GM18867 (cell line): Measurements from ENCODE around the gene MRPL45.

Source experiments
- ATAC-seq: cut with Tn5 transposase; IDR thresholded peaks from one replicate; pipeline ENCODE4 v1.9.1; 2021; ENCODE audit warnings: mild to moderate bottlenecking, moderate library complexity; ENCODE audit not compliant: unreplicated experiment

MRPL45 gene

DNA sequence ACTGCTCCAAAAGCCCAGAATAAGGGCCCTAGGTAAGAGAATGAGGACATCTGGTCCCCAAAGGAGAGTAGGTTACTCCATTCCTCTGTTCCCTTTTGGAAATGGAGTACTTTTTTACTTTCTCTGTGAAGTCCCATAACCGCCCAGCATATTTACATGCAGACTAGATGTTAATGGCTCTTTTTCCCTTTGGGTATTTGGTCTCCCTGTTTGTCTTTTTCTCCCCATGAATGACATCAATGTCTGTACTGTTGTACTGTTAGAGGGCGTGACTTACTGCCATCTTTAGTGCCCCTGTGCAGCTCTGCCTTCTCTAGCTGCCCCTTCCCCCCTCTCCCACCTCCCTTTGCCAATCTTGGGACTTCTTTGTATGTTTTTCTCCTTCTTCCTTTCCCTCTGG lies 27.8 kb downstream of the MRPL45 start:
- no peak for ATAC-seq

DNA sequence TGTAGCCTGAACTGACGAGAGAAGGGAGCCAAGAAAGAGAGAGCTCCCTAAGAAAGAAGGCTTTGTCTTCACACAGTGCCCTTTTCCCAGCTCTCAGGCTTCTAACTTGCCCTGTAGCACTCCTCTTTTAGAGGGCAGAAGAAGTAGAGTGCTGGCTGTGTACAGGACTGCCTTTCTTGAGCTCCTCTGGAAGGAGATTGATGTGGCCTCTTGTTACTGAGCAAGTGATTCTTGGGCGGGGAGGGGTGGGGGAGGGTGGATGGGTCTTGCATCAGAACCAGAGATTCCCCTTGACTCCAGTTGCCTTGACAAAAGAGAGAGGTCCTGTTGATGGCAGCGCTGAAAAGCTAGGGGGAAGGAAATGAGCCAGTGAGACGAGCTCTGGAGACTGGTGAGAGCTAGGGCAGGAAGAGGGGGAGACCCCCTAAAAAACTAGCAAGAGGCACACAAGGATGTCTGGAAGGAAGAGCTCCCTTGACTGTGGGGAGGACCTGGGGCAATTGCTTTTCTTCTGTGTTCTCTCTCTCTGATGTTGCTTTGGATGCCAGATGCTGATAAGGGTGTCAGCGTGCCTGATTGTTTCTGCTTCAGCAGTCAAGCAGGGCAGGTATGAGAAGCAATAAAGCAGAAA lies 28.4 kb downstream of the MRPL45 start:
- ATAC-seq: no peak

DNA sequence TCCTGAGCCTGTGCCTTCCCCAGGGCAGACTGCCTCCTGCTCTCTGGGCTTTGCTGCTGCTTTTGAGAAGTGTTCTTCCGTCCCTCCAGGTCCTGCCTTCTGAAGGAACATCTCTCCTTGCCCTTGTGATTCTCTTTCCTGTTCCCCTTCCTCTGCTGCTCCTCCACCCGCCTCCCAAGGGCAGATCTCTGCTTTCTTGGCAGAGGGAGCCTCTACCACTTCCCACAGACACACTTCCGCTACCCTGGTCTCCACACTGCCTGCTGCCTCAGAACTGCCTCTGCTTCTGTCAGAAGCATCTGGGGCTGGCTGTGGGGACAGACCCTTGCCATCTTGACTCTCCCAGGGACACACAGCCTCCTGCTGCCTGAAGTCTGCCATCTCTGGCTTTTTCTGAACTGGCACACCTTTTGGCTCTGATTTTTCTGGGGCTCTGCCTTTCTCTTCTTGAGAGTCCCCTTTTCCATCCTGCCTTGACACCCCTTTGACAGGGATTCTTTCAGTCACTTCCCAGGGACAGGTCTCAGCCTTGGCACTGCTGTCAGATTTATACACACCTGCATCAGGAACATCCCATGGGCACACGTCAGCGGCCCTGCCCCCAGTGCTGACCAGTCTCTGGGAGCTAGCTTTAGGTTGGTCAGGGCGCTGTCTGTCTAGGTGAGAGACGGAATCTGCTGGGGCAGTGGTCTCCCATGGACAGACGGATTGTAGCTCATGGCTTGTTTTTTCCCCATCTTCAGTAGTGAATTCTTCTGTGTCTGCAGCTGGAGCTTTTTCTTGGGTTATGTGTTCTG lies 30.2 kb downstream of the MRPL45 start:
- ATAC-seq: no peak

DNA sequence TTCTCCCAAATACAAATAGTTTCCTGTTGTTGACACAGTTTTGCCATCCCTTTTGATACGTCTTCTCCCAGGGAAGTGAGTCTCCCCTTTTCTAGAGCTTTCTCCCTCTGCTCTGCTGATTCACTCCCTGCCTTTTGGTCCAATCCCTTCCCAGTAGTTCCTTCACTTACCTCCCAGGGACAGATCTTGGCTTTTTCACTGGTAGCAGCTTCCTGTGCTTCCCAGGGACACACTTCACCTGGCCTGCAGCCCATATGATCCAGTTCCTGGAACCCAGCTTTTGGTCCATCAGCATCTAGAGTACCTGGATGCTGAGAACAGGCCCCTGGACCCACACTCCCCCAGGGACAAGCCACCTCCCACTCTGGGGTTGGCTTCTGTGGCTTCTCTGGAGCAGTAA lies 31.0 kb downstream of the MRPL45 start:
- ATAC-seq: no peak

DNA sequence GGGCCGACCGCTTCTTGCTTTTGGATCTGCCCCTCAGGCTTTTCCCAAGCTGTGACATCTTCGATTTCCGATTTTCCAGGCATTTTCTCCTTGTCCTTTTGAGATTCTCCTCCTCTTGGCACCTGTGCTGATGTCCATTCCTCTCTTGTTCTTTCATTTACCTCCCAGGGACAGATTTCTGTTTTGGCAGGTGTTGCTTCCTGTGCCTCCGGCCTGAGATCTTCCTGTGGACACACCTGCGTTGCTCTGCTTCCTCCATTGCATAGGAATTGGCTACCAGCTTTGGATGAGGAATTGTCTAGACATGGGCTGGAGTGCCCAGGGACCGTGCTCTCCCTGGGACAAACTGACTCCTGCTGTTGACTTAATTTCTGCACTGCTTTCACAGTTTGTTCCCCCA lies 31.7 kb downstream of the MRPL45 start:
- ATAC-seq: no peak

DNA sequence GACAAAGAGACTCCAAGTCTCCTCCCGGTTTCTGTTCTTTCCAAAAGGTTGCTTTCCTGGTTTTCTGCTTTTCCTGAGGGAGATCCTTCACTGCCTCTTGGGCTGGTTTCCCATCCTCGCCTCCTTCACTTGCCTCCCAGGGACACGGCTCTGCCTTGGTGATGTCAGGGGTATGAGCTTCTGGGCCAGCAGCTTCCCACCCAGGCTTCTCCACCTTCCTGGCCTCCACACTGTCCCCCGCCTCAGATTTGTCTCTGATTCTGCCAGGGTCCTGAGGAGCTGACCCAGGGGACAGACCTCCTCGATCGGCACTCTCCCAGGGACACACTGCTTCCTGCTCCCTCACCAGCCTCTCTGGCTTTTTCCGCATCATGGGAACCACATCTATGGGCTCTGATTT lies 32.3 kb downstream of the MRPL45 start:
- no peak for ATAC-seq

DNA sequence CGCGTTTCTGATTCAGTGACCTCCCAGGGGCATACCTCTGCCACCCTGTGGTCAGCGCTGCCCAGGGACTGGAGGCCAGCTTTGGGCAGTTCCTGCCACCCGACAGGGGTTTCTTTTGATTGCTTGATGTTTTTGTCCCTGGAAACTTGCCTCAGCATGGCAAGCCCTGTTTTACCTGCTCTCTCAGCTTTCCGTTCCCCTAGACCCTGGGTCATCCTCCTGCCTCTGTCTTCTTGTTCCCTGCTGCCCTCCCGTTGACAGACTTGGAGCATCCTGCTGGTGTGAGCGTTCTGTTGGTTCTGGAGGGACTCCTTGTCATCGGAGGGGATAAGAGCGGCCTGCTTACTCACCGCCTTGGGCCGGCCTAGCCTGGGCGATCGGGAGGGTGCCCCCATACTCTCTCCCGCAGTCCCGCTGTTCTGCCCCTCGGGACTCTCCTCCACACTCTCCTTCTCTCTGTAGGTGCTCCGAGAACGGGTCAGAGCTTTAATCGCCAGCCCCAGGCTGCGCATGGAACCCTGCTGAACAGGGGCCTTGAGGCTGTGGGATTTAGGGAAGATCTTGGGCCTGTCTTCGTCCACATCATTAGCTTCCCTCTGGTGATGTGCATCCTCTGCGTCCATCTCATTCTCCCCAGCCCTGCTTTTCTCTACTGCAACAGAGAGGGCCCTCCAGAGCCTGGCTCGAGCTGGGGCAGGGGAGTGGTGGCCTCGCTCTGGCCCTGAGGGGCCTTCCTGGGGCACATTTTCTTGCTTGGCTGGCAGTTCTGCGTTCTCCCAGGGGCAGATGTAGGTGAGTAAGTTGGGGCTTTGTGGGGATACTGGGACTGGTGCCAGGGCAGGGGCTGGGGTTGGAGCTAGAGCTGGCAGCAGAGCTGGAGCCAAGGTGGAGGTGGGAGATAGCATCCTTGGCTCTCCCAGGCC lies 33.1 kb downstream of the MRPL45 start:
- no peak for ATAC-seq

DNA sequence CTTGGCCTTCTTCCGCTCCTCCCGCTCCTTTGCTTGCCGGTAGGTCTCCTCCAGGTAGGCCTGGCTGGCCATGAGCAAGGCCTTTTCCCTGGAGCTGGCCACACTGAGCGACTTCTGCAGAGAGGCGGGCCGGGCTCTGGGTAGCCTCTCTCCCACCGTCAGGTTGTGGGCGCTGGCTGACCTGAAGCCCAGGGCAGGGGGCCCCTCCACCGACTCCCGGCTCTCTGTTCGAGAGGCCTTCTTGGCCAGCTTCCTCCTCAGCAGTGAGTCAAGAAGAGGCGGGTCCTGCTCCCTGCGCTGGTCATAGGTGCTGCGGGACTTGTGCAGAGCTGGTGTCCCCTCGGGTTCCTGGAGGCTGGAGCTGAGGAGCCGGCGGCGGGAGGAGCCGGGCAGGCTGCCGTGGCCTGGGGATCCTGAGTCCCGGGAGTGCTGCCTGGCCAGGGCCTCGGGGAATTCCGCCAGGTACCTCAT lies 34.0 kb downstream of the MRPL45 start:
- ATAC-seq: no peak

DNA sequence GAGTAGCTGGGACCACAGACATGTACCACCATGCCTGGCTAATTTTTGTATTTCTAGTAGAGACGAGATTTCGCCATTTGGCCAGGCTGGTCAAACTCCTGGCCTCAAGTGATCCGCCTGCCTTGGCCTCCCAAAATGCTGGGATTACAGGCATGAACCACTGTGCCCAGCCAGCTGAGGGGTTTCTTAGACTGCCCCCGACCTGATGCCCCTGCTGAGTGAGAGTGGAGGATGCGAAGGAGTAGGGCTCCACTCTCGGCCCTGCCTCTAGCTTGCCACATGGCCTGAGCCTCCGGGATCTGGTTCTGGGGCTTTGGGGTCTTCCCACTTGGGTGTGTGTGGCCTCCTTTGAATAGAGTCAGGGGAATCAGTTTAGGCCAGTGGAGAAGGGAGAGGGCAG lies 35.8 kb downstream of the MRPL45 start:
- ATAC-seq: no peak

DNA sequence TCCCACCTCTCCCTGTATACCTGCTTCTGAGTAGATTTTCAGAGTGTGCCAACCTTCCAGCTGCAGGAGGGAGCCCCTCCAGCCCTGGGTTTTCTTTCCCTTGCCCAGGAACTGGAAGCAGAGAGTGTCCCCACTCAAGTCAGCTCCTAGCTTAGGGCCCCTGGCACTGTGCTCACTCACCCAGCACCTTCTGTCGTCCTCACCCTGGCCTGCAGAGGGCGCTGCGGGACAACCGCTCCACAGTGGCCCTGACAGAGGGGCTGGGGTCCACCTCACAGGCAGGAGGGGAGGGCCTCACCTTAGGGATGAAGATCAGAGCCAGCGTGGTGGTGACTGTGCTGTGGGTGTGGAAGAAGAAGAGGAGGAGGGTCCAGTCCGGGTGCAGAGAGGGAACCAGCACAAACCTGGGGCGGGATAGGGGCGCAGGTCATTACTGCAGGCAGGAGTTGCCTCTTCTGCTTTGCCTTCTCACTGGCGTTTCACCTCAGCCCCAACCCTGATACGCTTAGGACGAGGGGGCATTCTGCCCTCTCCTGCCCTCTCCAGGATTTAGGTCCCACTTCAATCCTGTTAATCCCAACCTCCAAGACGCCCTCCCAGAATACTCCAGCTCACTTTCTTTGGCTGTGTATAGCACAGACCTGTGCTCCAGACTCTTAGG lies 36.8 kb downstream of the MRPL45 start:
- no peak for ATAC-seq

DNA sequence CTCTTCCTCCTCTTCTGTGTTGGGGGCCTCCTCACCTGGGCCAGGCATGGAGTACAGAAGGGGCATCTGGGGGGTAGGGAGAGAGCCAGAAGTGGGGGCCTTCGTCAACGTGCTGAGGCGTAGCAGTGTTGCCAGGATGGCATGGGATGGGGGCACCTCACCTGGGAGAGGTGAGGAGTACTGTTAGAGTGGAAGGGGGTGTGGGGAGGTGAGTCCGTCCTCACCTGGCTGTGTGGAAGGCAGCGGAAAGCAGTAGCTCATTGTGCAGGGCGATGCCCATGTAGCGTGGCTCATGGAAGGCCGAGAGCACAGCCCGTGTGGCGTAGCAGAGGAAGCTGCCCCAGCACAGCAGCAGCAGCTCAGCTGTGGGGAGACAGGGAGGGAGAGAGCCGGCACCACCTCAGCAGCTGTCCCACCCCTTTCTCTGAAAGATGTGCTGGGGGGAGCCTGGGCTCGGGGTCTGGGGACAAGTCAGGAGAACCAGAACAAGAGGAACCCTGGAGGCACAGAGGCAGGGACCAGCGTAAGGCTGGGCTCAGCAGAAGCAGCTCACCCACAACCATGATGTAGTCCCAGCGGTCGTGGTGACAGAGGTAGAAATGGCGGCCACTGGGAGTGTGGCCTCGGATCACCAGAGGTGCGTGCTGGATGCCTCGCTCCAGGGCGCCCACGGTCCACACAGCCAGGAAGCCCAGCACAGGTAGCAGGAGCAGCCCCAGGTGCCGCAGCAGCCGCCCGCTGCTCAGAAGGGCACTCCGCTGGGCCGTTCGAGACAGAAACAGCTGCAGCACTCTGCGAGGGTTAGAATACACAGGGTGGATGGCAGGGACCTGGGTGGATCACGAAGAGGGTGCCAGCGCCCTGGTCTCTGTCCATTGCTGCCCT lies 37.8 kb downstream of the MRPL45 start:
- ATAC-seq: no peak

DNA sequence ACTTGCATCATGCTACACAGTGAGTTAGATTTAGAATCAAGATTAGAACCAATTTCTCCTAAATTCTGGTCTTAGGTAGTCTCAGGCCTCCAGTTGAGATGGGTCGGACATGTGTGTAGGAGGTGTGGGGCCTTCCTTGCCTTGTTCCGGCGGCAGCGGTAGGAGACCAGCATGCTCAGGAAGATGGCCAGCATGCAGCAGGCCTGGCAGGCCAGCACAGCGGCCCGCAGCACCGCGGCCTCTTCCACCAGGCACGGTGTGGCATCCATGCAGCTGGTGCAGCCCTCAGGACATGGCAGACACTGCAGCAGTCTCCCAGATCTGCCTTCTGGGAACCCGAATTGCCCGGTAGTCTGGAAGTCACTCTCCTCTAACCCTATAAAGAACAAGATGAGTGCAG lies 39.9 kb downstream of the MRPL45 start:
- ATAC-seq: no peak

DNA sequence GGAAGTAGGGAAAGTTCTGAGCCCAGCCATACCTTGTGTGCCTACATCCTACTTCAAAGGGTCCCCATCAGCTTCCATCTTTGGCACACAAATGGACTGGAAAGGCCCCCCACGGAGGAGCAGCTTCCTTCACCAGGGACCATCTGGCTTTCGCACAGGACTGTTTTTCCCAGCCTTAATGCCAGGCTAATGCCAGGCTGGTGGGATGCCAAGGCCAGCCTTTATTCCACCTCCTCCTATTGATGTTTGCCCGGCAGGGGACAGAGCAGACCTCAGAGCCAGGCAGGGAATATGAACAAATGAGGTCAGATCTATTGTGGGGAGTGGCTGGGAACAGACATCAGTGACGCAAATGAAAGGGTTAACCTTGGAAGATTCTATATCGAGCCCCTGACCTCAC lies 41.1 kb downstream of the MRPL45 start:
- no peak for ATAC-seq

DNA sequence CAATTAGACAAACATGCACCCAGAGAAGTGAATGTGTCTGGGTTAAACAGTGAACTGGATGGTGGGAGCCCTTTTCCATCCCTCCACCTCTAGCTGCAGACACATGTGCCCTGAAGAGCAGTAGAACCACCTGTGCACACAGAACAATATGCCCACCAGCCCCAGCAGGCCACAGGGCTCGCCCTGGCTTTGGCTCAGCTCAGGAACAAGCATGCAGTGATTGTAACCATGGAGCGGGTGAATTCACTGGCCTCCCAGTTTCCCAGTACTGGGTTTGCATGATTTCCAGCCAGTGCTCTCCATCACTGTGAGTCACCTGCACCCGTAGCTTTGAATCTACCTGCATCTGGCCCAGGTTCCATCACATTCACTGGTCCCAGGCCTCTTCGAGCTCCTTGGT lies 41.6 kb downstream of the MRPL45 start:
- ATAC-seq: no peak

DNA sequence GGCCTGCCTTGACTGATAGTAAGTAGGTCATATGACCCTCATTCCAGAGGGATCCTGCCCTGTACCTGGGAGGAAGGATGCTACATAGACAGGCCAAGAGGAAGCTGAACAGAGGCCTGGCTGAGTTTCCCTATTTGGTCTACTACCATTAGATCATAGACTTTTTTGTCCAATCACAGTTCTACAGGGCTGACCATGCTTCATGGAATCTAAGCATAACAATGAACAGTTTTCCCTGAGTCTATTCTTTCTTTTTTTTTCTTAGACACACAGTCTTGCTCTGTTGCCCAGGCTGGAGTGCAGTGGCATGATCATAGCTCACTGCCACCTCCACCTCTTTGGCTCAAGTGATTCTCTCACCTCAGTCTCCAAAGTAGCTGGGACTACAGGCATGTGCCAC lies 42.9 kb downstream of the MRPL45 start:
- ATAC-seq: no peak

DNA sequence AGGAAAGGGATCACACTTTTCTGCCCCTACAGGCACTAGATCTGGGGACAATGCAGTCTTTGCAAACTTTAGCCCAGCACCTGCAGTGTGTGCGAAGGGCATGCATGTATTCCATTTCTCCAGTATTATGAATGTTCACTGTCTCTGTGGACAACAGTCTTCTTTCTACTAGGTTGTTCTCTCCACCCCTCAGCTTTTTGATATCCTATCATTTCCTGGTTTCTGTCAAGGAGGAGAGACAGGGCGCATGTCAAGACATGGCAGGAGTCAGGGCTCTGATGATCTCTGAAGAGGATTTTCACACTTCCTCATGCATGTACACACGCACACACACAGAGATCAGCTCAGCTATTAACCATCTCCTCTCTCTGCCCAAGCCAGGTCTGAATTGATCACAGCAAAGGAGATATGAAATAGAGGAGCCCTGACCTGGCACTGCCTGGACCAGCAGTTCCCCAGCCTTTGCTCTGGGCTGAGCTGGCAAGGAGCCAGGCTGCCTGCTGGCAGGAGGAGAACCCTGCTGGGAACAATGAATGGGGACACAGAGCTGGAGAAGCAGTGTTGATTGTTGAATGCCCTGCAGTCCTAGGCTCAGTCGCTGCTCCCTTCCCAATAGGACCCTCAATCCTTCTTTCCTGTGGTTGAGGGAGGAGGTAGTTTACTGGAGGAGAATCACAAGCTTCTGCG lies 44.2 kb downstream of the MRPL45 start:
- ATAC-seq: no peak

DNA sequence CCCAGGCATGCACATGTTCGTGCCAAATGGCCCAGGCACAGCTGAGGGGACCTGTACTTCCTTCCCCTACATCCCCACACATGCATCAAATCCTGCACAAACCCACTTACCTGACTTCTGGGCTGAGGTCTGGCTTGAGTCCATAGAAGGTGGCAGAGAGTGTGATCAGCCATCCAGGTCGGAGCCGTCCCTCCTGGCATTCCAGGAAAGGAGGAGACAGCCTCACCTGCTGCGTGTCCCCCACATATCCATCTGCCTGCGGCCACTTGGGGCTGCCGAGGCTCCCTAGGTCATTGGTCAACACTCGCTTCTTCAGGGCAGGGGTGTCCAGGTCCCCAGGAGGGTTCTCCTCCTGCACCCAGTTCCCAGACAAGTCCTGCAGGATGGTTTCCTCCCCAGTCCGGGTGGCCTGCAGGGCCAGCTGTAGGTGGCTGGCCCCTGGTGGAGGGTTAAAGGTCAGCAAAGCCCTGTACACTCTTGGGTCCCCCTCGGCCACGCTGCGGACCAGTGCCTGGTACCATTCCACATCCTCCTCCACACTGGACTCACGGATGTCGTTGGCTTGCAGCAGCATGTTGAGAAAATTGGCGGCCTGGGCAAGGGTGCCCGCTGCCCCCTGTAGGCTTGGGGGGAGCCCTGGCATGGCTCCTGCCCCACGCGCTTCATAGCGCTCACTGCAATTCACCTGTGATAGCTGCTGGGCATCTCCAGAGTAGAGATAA lies 46.1 kb downstream of the MRPL45 start:
- ATAC-seq: no peak

DNA sequence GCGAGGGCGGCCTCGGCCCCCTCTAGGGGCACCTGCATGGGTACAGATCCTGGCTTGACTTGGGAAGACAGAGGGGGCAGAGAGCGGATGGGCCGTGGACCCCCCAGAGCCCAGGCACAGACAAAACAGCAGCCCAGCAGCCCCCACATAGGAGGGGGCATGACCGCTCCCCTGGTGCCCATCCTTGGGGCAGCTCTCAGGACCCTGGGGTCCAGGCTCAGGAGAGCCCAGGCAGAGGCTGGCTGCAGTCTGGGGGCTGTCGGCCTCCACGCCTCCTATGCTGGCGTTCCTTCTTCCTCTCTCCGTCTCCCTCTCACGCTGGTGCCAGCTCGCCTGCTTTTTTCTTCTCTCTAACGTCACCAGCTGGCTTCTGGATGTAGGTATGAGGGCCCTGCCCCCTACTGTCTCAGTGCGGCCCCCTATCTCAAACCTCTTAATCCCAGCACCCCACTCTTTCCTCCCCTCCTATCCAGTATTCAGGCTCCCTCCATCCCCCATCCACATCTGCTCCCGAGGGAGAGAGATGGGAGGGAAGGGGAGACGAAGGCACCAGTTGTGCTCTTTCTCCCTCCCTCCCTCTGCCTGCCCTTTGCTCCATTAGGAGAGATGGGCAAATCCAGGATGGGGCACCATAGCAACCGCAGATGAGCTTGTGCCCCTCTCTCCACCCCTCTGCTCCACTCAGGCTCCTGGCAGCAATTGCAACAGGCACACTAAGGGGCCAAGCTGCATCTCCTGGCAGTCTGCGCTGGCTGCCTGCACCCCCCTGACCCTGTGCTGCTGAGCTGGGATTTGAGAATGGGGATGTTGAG lies 46.8 kb downstream of the MRPL45 start, which contains the start of gene GPR179:
Gene GPR179 (minus strand): TSS at position 349 of the 812 bp plus-strand sequence. CDS start 167 bp downstream, at position 182.
- no peak for ATAC-seq
